Measurements from ENCODE around the gene FILIP1L. TPM values are rescaled to one million over a fixed set of nuclear protein-coding genes. Genes with fewer than 3 reads are reported as not detected.

Gene FILIP1L
- total and polyA plus RNA-seq, 5 donors: 42.2 to 88.3 (median 56.4) TPM

DNA sequence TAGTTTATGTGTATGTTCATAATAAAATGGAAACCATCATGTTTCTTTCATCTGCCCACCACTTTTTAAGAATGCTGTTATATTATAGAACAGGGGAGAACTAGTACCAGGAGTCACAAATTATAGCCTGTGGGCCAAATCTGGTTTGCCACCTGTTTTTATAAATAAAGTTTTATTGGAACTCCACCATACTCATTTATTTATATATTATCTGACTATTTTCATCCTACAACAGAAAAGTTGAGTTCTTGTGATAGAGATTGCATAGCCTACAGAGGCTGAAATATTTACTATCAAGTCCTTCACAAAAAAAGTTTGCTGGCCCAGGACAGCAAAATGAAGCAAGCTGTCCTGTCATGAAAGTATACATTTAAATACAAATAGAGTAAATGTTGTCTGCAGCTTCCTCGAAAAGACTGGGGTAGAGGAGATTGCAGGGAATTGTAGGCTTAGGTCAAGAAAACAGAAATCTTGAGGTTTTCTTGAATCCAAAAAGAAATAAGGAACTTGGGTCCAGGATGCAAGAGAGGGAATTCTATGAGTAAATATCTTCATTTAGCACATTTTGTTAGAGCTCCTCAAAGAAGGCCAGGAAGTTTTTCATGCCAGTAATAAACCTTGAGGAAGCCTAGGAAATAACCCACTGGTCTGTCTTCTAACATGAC is 41.1 kb downstream of the FILIP1L start:
- WGBS: 70% methylated on average over 1 of the region's 1 CpG

DNA sequence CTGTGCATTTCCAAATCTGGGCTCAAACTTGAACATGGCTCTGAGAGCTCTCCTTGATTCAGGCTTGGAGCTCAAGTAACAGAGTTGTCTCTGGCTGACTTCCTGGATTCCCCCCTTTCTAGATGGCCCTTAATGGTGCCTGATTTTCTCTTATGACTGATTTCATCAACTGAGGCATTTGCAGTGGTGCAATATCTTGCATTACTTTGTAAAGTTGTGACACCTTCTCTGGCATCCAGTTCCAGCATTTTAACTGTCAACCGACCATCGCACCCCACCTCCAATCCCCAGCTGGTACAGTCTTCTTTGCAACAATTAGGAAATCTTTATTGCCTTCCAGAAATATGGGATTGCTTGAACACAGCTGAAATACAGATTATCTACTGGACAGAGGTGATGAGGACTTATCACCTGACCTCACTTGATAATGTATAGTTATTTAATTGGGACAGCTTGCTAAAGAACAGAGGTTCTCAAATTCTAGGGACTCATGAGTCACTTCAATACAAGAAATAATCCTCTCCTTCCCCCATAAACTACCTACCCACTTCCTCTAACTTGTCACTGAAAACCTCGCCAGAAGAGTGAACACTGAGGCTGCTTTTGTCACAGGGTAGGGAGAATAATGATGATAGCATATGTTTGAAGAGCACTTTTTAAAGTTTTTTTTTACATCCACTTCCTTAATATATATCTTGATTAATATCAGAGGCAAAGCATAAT is 41.8 kb downstream of the FILIP1L start:
- Histone ChIP-seq H3K4me1 (ENCODE audit: control insufficient read depth, insufficient read depth, low read length) (peaks cover 7% of the 10 kb centered on the region), H3K4me3 (ENCODE audit: low read length) (no peak overlapping the region), H3K9me3 (ENCODE audit: control insufficient read depth, low read length) (no peaks in the 10 kb centered on the region), H3K27me3 (ENCODE audit: control insufficient read depth, insufficient read depth) (no peaks in the 10 kb centered on the region), H3K27ac (ENCODE audit: low read length) (peak overlapping the region; percentile 1)
- DNase-seq: no peak
- 62% methylated on average over 3 of the region's 3 CpGs for WGBS
- intact Hi-C loops (cut with DNase I): loop anchor here in 1 of 4 donors (10.0 kb wide), 1 partner anchor 182 kb away; no protein-coding TSS in a partner anchor
- ATAC-seq: no peak

More for the DNA sequence above, 41.1 kb downstream of the FILIP1L start:
- peak overlapping the region; percentile 64 for H3K27ac ChIP-seq (ENCODE audit: low read length)
- H3K27me3 ChIP-seq (ENCODE audit: control insufficient read depth, insufficient read depth): no peaks in the 10 kb centered on the region
- intact Hi-C loops (cut with DNase I): loop anchor here in 1 of 4 donors (10.0 kb wide), 1 partner anchor 182 kb away; no protein-coding TSS in a partner anchor
- DNase-seq: no peak
- no peaks in the 10 kb centered on the region for H3K9me3 ChIP-seq (ENCODE audit: control insufficient read depth, low read length)
- no peak for ATAC-seq
- H3K4me3 ChIP-seq (ENCODE audit: low read length): no peak overlapping the region
- peaks cover 10% of the 10 kb centered on the region for H3K4me1 ChIP-seq (ENCODE audit: control insufficient read depth, insufficient read depth, low read length)

DNA sequence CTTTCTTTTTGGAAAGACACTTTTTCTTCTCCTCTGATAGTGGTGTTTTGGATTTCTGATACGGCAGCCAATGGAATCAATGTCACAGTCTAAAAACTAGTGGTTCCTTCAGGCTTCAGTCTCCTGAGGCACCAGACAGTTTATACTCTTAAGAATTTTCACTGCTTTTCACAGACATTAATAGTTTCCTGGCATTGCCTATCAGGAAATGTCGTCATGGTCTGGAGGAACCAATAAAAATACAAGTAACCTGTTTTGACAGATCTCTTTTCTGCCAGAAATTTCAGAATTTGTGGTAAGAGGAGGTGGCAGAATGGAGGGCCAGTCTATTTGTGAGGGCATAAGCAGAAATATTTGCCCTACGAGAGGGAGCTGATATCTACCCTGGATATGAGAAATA is 44.8 kb downstream of the FILIP1L start:
- H3K9me3 ChIP-seq (ENCODE audit: control insufficient read depth, low read length): no peaks in the 10 kb centered on the region
- 52% methylated on average over 3 of the region's 3 CpGs for WGBS
- intact Hi-C loops (cut with DNase I): loop anchor here in 2 of 4 donors (2.0 to 5.0 kb wide), 2 partner anchors 183 to 185 kb away; no protein-coding TSS in a partner anchor
- ATAC-seq (peak in 1 of 2 donors; percentile 11), DNase-seq (no peak)
- no peaks in the 10 kb centered on the region for H3K27me3 ChIP-seq (ENCODE audit: control insufficient read depth, insufficient read depth)
- H3K4me1 ChIP-seq (ENCODE audit: control insufficient read depth, insufficient read depth, low read length): peaks cover 7% of the 10 kb centered on the region
- no peak overlapping the region for H3K4me3 ChIP-seq (ENCODE audit: low read length)
- peak overlapping the region; percentile 17 for H3K27ac ChIP-seq (ENCODE audit: low read length)

DNA sequence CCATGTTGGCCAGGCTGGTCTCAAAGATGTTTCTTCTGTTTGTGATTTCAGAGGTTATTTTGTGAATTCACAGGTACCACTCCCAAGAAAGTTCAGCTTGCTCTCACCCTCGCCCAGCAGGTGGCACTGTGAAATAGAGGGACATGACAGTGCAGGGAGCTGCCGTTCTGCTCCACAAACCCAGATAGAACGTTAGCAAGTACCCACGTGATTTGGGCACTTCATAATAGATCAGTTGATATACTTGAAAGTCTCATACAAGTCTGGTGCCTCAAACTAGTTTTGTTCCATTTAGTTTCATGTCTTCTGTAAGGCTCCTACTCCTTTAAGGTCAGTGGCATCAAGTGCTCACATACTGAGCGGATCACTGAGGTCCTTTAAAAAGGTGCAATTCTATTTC is 45.5 kb downstream of the FILIP1L start:
- WGBS: 12% methylated on average over 5 of the region's 5 CpGs
- intact Hi-C loops (cut with DNase I): loop anchor here in 2 of 4 donors (2.0 to 5.0 kb wide), 2 partner anchors 183 to 186 kb away; no protein-coding TSS in a partner anchor
- H3K27ac ChIP-seq (ENCODE audit: low read length): no peak overlapping the region
- no peak overlapping the region for H3K4me3 ChIP-seq (ENCODE audit: low read length)
- peaks cover 4% of the 10 kb centered on the region for H3K4me1 ChIP-seq (ENCODE audit: control insufficient read depth, insufficient read depth, low read length)
- ATAC-seq (peak; percentile 85 to 88), DNase-seq (peak; percentile 76 to 89 (median 87))
- no peaks in the 10 kb centered on the region for H3K27me3 ChIP-seq (ENCODE audit: control insufficient read depth, insufficient read depth)
- H3K9me3 ChIP-seq (ENCODE audit: control insufficient read depth, low read length): no peaks in the 10 kb centered on the region

DNA sequence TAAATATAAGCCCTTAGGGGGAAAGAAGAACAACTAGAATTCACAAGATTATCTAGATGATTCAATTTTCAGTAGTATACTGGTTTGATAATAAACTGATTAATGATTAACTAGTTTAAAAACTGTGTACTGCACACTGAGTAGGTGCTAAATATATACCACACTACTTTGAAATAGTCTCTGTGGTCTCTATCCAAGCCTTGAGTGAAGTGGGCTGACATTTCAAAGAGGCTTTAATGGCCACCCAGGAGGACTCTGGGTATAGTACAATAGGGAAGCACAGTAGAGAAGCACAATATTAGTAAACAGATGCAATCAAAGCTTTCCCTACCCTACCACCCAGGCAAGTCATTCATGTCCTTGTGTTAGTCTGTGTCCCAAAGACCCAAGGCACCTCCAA is 46.7 kb downstream of the FILIP1L start:
- Histone ChIP-seq H3K27me3 (ENCODE audit: control insufficient read depth, insufficient read depth) (no peaks in the 10 kb centered on the region), H3K27ac (ENCODE audit: low read length) (no peak overlapping the region), H3K4me1 (ENCODE audit: control insufficient read depth, insufficient read depth, low read length) (peaks cover 3% of the 10 kb centered on the region), H3K9me3 (ENCODE audit: control insufficient read depth, low read length) (no peaks in the 10 kb centered on the region), H3K4me3 (ENCODE audit: low read length) (no peak overlapping the region)
- intact Hi-C loops (cut with DNase I): loop anchor here in 1 of 4 donors (5.0 kb wide), 1 partner anchor 185 kb away; no protein-coding TSS in a partner anchor
- no peak for DNase-seq
- ATAC-seq: no peak

DNA sequence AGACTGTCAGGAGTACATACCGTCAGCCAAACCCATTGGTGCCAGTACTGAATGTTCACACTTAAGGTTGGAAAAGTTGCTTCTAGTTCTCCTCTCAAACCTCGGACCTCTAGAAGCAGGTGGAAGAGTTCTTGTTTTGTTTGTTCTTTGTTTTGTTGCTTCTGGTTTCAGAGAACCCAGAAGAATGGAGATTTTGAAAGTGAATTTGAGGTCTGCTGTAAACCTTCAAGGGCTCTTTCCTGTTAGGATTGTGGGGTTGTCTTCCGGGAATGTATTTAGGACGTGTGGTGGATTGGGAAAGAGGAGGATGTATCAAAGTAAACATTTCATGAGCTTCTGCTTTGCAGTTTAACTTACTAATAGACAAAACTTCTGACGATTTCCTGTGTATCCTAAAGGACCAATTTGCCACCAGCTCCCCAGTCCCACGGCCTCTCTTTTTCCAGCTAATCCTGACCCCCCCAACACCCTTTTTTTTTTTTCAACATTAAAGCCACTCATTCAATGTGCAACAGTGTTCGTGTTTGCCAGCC is 50.3 kb downstream of the FILIP1L start:
- WGBS: 60% methylated on average over 7 of the region's 7 CpGs
- intact Hi-C loops (cut with DNase I): no loop called here

DNA sequence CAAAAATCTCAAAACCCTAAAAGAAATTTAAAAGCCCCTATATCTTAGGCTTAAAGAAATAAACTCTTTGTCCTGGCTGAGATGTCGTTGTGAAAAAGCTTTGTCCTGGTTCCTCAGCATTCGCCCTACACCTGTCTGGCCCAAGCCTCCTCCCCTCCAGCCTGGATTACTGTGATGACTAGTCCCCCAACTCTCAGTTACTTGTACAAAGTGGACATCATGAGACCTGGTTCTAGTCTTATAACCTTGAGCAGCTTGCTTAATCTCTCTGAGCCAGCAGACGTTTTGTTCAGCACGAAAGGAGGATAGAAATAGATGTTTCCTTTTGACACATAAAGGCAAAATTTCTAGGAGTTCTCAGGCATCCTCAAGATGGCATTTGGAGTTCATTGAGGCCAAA is 51.6 kb downstream of the FILIP1L start:
- H3K9me3 ChIP-seq (ENCODE audit: control insufficient read depth, low read length): no peaks in the 10 kb centered on the region
- intact Hi-C loops (cut with DNase I): no loop called here
- no peaks in the 10 kb centered on the region for H3K27me3 ChIP-seq (ENCODE audit: control insufficient read depth, insufficient read depth)
- 83% methylated on average over 4 of the region's 4 CpGs for WGBS
- H3K27ac ChIP-seq (ENCODE audit: low read length): no peak overlapping the region
- no peak for ATAC-seq
- no peaks in the 10 kb centered on the region for H3K4me1 ChIP-seq (ENCODE audit: control insufficient read depth, insufficient read depth, low read length)
- no peak for DNase-seq
- no peak overlapping the region for H3K4me3 ChIP-seq (ENCODE audit: low read length)

More for the DNA sequence above, 50.3 kb downstream of the FILIP1L start:
- no peaks in the 10 kb centered on the region for H3K27me3 ChIP-seq (ENCODE audit: control insufficient read depth, insufficient read depth)
- H3K9me3 ChIP-seq (ENCODE audit: control insufficient read depth, low read length): no peaks in the 10 kb centered on the region
- H3K4me1 ChIP-seq (ENCODE audit: control insufficient read depth, insufficient read depth, low read length): no peaks in the 10 kb centered on the region
- no peak for DNase-seq
- peak overlapping the region; percentile 27 for H3K27ac ChIP-seq (ENCODE audit: low read length)
- no peak for ATAC-seq
- no peak overlapping the region for H3K4me3 ChIP-seq (ENCODE audit: low read length)

DNA sequence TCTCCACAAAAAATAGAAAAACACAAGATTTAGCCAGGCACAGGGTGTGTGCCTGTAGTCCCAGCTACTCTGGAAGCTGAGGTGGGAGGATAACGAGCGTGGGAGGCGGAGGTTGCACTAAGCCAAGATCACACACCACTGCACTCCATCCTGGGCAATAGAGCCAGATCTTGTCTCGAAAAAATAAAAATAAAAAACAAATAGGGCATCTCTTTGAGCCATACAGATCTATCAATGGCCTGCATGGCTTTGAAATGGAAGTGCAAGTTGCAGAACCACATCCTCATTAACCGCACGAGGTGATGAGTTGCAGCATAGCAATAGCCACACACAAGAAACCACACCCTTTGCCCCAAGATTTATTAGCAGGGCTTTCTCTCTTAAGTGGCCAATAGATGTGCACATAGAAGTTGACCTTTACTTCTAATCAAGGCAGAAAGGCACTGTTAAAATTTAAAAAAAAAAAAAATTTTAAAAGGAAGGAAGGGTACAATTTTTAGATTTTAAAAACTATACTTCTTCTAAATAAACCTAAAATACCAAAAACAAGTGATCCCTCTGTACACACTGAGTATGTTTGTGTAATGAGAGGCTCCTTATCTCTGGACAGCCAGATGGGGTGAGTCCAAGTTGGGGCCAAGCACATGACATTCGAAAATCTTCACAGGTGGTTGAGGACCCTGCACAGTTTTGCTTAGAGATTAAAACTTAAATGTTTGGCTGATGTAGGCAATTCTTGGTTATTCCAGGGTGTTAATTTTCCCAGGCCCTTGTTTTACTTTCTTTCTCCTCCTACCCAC is 53.4 kb downstream of the FILIP1L start:
- WGBS: 79% methylated on average over 7 of the region's 7 CpGs
- Histone ChIP-seq H3K27me3 (ENCODE audit: control insufficient read depth, insufficient read depth) (no peaks in the 10 kb centered on the region), H3K27ac (ENCODE audit: low read length) (no peak overlapping the region), H3K9me3 (ENCODE audit: control insufficient read depth, low read length) (no peaks in the 10 kb centered on the region), H3K4me1 (ENCODE audit: control insufficient read depth, insufficient read depth, low read length) (no peaks in the 10 kb centered on the region), H3K4me3 (ENCODE audit: low read length) (no peak overlapping the region)
- DNase-seq (no peak), ATAC-seq (no peak)
- intact Hi-C loops (cut with DNase I): no loop called here

DNA sequence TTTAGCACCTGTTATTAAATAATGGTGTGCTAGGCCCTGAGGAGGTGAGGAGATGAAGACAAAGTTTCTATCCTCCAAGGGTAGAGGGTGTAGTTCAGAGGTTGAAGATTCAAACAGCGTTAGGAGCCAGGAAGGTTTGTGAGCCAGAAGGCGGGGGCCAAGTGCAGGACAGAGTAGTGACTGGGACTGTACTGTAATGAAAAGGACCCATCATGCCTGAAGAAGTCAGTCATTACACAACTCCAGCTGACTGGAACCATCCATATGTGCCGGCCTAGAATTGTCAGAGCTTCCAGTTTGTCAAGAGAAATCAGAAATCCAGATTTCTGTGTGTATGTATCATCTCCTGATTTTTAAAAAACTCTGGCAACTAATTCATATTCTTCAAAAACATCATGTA is 54.8 kb downstream of the FILIP1L start:
- Histone ChIP-seq H3K4me3 (ENCODE audit: low read length) (no peak overlapping the region), H3K27ac (ENCODE audit: low read length) (no peak overlapping the region), H3K4me1 (ENCODE audit: control insufficient read depth, insufficient read depth, low read length) (no peaks in the 10 kb centered on the region), H3K9me3 (ENCODE audit: control insufficient read depth, low read length) (no peaks in the 10 kb centered on the region), H3K27me3 (ENCODE audit: control insufficient read depth, insufficient read depth) (no peaks in the 10 kb centered on the region)
- no peak for DNase-seq
- peak in 1 of 2 donors; percentile 36 for ATAC-seq
- intact Hi-C loops (cut with DNase I): loop anchor here in 1 of 4 donors (10.0 kb wide), 1 partner anchor 215 kb away; no protein-coding TSS in a partner anchor
- WGBS: 81% methylated on average over 3 of the region's 3 CpGs

DNA sequence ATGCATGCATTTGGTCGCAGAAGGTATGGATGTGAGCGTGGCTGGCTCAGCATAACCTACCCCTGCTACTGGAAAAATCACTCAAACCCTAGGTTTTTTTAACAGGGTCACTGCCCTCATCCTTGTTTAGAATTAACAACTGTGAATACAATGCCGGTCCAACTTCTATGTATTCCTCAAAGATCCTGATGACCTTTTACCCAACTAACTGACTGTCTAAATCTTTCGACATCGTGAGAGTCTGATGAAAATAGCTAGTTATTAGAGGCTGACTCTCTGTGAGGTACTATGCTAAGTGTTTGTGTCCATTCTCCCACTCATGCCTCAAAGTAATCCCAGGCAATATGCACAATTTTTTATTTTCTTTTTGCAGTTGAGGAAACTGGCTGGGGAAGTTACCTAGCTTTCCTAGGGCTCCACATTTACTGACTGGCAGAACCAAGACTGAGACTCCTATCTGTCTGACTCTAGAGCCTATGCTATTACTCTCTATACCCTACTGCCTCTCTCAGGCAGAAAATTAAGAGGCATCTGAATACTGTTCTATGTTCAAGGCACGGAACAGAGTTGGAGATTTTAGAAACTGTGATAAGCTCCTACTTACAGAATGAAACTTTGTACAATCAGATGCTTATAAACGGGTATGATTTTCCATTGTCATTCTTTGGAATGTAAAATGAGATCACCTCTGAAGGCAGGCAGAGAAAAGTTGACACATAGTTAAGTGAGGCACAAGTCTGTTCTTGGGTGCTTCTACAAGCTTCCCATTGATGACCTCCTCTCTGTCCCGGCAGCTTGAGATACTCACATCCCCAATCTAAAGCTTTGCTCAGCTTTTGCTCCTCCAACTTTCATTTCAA is 56.4 kb downstream of the FILIP1L start:
- intact Hi-C loops (cut with DNase I): loop anchor here in 1 of 4 donors (10.0 kb wide), 1 partner anchor 213 kb away; no protein-coding TSS in a partner anchor
- DNase-seq (no peak), ATAC-seq (peak; percentile 58 to 63)
- WGBS: 77% methylated on average over 8 of the region's 8 CpGs
- H3K27me3 ChIP-seq (ENCODE audit: control insufficient read depth, insufficient read depth): no peaks in the 10 kb centered on the region
- H3K27ac ChIP-seq (ENCODE audit: low read length): no peak overlapping the region
- H3K4me1 ChIP-seq (ENCODE audit: control insufficient read depth, insufficient read depth, low read length): no peaks in the 10 kb centered on the region
- no peaks in the 10 kb centered on the region for H3K9me3 ChIP-seq (ENCODE audit: control insufficient read depth, low read length)
- H3K4me3 ChIP-seq (ENCODE audit: low read length): no peak overlapping the region
